Activated CD4-positive, alpha-beta T cell treated with anti-CD3 and anti-CD28 coated beads, Interleukin-2, amount 50 U/mL, for 48 hours (primary cell): ENCODE data around the gene NISCH.

Source experiments
- DNase-seq, 2 experiments: peaks; one replicate each; pipeline ENCODE4 v3.0.0-alpha.2; 2020

The NISCH gene

GRCh38 chr3:52435246-52436101 is 19.9 kb upstream of the NISCH start:
- DNase-seq: no peak

DNA sequence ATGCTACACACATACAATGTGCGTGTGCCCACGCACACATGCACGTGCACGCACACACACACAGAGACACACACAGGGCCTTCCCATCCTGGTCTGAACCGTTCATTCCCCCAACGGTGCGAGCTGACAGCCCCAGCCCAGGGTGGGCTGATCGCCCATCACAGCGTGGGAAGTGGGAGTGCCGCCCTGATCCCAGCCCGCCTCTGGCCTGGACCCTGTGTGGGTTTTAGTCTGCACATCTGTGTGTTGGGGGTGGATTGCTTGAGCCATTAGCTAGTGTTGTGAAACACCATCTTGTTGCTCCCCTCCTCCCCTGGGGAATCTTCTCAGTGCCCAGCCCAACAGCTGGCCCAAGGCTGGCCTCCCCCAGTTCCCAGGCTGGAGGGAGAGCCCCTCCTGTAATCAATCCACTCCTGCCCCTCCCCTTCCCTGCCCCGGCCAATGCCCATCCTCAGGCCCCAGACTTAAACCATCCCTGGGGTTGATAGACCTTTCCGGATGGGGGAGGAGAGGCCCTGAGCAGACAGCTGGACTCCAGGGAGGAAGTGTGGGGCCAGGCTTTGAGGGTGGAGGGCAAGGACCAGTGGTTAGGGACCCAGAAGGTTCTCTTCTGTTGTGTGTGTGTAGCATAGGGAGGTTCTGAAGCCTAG is 18.8 kb upstream of the NISCH start:
- DNase-seq: no peak

DNA sequence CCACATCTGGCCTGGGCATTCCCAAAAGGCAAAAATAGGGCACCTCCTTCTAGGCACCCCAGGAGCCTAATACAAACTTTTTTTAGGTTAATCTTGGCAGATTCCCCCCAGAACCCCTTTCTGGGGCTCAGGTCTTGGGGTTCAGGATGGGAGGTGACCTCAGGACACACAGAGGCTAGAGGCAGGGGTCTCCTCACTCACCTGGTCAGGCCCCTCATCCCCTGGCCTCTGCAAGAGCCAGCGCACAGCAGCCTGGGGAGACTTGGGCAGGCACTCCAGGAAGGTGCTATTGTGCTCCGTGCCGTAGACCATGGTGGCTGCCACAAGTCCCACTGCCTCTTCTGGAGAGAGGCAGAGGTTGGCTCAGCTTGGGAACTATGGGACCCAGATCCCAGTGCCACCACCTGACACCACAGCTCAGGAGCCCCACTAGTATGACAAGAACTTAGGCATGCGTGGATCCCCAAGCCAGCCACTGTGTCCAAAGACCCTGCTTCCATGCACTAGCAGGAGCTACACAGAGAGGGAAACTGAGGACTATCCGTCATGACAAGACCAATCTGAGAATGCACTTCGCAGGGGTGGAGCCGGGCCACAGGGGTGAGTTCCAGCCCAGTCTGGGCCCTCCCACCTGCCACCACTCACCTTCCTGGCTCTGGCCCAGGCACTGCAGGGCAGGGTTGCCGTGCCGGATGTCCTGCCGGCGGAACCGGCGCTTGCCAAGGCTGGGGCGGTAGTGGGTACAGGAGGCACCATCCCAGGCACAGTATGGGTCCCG is 17.9 kb upstream of the NISCH start:
- no peak for DNase-seq

DNA sequence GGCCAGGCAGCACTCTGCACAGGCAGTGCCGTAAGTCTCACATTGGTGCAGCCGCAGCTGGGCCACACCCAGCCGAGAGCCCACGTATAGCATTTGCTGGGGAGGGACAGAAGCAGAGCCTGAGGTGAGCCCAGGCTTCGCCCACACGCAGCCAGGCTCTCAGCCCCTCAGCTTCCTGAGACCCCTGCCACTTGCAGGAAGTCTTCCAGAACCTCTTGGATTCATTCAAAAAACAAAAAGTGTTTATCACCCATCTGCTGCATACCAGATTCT is 17.4 kb upstream of the NISCH start:
- no peak for DNase-seq

DNA sequence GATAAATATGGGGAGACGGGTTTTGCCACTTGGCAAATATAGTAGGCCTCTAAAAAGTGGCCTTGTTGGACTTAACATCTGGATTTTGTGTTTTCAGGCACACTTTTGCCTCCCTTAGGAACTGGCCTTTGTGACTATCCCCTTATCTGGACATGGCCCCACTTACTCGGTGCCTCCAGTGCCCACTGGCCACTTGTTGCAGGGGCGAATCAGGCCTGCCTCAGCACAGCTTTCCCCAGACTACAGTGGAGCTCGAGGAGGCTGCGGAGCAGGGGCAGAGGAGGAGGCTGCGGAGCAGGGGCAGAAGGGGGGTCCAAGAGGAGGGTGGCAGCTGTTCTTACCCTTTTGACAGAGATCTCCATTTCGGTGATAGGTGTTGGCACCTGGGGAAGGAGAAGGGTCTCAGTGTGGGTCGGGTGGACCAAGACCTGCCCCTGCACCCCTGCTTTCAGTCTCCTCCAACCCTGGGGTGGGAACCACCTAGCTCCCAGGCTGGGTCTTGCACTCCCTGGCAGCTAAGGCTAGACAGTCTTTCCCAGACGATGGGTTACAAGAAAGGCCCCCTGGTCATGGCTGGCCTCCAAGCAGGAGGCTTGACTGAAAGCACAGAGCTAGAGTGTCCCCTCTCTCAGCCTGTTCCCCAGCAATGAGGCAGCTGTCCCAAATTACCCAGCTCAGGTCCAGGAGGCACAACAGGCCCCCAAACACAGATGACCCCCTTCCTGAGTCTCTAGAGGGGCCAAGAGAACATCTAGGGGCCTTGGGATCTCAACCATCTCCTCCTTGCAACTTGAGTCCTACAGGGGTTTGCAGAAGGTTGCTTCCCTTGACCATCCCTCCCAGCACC is 16.6 kb upstream of the NISCH start:
- DNase-seq: no peak

DNA sequence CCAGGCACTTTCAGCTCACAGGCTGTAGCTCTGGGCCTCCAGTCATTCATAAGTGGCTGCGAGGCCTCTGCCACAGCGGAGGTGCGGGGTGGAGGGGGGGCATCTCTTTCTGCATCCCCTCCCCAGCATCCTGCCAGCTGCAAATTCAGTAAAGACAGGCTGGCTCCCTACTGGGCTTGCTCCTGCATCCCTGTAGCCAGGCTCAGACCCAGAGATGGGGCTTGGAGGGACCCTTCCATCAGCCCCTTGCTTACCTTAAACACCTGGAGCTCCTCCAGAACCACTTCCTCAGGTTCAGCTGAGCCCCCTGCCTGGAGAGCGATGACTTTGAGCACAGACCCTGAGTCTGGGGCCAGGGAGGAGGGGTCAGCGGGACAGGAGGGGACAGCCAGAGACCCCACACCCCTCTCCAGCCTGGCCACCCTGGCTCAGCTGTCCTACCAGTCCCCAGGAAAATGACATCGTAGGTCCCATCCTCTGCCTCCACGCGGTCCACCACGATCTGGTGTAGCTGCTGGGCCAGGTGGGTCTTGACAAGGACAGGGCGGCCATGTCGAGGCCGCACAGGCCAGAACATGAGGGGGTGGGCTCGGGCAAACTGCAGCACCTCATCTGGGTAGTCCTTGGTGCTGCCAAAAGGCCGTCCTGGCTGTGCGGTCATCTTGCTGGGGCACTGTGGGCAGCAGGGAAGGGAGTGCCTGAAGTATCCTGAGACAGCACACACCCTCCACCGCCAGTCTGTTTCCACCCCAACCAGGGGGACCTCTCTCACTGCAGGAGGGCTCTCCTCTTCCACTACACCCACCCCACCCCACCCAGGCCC is 15.8 kb upstream of the NISCH start:
- no peak for DNase-seq

DNA sequence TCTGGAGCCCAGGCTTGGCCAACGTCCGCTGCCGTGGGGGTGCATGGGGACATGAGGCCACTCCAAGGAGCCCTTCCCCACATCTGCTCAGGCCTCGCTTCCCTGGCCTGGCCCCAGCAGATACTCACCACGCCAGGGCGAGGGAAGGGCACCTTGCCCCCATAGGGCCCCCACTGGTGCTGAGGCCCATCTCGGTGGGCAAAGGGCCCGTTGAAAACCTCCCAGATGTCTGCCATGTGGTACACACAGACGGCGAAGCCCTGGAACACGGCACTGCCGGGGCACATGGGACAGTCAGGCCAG is 15.2 kb upstream of the NISCH start:
- DNase-seq: no peak

DNA sequence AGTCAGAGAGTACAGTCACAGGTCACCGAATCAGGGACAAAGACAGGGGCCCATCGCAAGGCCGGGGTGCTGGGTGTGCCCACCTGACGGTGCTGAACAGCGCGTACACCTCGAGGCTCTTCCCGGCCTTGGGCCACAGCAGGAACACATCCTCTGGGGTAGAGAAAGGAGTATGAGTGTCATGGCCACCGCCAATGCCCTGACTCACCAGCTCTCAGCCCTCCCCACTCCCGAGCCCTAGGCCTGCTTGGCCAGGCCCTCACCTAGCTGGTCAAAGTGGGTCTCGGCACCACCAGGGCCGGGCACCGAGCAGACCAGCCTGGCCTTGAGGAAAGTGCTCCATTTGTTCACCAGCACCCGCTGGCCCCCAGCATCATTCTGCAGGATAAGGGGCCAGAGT is 14.7 kb upstream of the NISCH start:
- no peak for DNase-seq

GRCh38 chr3:52441091-52441771 is 14.2 kb upstream of the NISCH start:
- DNase-seq: no peak

- DNase-seq: no peak
Observed at GRCh38 chr3:52441772-52442332, 13.6 kb upstream of the NISCH start.

GRCh38 chr3:52442409-52443267 is 12.8 kb upstream of the NISCH start:
- DNase-seq: no peak

DNA sequence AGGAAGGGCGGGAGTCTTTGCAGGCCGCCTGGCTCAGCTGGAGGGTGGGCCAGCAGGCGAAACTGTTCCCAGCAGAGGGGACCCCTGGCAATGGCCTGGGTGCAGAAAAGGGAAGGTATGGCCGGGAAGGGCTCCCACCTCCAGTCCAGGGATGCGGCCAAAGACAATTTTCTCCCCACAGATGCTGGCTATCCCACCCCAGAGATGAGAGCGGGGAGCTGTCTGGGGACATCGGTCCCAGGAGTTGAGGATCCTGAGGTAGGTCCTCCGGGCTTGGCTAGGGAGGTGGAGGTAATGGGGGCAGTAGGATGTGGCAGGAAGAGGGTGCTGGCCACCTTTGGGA is 12.2 kb upstream of the NISCH start:
- no peak for DNase-seq

- no peak for DNase-seq
Observed at GRCh38 chr3:52443791-52444687, 11.4 kb upstream of the NISCH start.

DNA sequence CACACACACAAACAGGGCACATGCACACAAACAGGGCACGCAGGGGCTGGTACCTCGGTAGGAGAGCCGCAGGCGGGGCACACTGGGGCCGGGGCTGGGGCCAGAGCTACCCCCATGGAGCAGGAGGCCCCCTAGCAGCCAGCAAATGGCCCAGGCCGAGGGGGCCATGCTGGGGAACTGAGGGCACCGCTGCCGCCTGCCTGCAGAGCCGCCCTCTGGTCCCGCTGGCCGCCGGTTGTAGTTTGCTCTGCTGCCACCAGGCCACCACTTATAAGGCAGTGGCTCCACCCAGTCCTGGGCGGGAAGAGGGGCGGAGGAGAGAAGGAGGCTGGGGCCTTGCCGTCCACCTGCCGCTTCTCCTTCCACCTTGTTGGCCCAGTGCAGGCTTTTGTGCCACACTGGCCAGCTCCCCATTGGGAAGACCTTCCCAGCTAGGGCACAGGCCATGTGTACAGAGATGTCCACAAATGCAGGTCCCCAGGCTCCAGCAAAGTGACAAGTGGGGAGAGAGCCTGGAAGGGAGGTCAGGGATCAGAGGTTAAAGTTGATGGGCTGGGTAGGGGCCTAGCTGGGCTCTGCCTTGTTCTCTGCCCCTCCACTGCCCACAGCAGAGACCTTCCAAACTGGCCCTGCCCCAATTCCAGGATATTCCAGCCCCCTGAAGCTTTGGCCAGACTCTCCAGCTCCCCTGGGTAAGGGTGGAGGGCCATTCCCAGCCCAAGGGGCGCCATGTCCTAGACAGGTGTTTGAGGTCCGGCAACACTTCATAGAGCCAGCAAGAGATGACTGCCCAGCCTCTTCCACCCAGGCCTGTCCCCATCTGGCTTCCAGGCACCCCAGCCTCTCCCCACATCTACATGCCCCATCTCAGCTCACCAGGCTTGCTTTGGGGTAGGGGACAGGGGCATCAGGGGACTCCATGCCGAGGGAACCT is 10.3 kb upstream of the NISCH start, which contains the start of gene SEMA3G:
TSS of gene SEMA3G (minus strand) at position 244 of the 934 bp plus-strand sequence. CDS start at position 168, 76 bp downstream.
- DNase-seq: peak; percentile 85 to 88

GRCh38 chr3:52446042-52446441 is 9.4 kb upstream of the NISCH start:
- no peak for DNase-seq

DNA sequence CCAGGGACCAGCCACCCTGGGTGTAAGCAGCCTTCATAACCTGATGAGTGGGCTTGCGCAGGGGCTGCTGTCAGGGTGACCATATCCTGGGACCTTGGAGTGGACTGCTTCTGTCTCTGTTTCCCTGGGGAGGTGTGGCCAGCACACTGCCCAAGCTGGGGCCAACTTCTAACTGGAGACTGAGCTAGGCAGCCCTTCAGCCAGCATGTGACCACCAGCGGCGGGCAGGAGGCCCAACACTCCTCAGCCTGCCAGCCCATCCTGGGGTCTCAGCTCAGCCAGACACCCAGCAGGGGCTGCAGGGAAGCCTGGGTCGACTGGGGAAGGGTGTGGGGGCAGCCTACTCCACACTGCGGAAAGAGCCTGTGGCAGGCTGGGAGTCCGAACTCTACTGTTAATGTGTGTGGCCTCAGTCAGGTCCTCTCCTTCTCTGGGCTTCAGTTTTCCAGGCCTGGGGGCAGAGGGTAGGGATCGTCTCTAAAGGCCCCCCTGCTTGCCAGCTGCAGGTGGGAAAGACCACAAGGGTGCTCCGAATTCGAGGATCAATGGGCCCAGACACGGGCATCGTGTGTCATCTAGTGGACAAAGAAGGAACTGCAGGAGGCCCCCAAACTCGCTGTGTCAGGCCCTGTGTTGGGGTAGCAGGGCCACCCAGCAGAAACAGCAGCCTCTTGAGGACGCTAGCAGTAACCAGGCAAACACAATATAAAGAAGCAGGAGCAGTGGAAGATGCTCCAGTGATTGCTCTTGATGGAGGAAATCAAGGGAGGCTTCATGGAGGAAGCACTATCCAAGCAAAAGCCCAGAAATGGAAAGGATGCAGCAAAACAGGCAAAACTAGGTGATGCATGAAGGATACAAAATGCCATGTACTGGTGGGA is 8.5 kb upstream of the NISCH start:
- peak; percentile 78 to 83 for DNase-seq
